ENCODE measurements around the gene THOC5. TPM values are rescaled to one million over a fixed set of nuclear protein-coding genes. Genes with fewer than 3 reads are reported as not detected.

THOC5 gene
- total RNA-seq, 1 experiment from 2014 or later: 74.4 TPM

DNA sequence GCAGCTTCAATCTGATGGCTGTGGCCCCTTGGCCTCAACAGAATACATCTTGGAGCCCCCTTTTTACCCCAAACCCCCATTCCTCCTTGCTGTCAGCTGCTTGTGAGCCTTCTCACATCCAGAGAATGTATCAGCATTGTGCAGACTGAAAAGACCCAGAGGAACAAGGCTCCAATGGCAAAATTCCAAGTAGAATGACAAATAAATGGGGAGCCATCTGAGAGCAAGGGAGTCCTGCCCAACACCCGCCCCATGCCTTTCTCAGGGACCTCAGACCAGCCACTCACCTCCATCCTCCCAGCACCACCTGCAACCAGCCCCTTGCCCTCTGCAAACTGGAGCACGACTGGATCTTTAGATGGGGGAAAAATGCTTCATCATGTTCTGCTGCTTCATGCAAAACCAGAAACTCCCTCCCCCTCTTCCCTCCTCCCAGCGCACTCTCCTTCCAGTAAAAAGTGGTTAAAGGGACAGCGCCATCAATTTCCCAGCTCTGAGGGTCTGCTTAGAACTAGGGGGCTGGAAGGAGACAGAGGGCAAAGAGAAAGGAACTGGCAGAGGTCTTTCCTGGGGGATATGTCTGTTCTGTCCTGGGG lies 75.7 kb downstream of the THOC5 start:
- CTCF ChIA-PET: no interaction called here
- no peak for DNase-seq (ENCODE audit: low read depth, low spot score)
- H3K27ac ChIP-seq (ENCODE audit: low read length): no peak overlapping the region
- H3K27me3 ChIP-seq (ENCODE audit: control insufficient read depth, insufficient read depth, low read length): no peaks in the 10 kb centered on the region
- no peaks in the 10 kb centered on the region for H3K9me3 ChIP-seq (ENCODE audit: control insufficient read depth, insufficient read depth, low read depth, low read length)
- BruUV-seq (replicated peaks): no TSS peak
- TF ChIP-seq SIN3A (IDR thresholded peaks at IDR 0.05; ENCODE audit: borderline replicate concordance, insufficient read depth, low read depth, low read length) (no peak), POLR2AphosphoS5 (IDR thresholded peaks at IDR 0.05; ENCODE audit: low read depth, low read length) (no peak), TCF7L2 (IDR thresholded peaks at IDR 0.05; ENCODE audit: low read depth, low read length) (no peak)
- TF ChIP-seq, protein P1, sequence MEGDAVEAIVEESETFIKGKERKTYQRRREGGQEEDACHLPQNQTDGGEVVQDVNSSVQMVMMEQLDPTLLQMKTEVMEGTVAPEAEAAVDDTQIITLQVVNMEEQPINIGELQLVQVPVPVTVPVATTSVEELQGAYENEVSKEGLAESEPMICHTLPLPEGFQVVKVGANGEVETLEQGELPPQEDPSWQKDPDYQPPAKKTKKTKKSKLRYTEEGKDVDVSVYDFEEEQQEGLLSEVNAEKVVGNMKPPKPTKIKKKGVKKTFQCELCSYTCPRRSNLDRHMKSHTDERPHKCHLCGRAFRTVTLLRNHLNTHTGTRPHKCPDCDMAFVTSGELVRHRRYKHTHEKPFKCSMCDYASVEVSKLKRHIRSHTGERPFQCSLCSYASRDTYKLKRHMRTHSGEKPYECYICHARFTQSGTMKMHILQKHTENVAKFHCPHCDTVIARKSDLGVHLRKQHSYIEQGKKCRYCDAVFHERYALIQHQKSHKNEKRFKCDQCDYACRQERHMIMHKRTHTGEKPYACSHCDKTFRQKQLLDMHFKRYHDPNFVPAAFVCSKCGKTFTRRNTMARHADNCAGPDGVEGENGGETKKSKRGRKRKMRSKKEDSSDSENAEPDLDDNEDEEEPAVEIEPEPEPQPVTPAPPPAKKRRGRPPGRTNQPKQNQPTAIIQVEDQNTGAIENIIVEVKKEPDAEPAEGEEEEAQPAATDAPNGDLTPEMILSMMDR (IDR thresholded peaks at IDR 0.05): no peak
- TF ChIP-seq, protein P2, sequence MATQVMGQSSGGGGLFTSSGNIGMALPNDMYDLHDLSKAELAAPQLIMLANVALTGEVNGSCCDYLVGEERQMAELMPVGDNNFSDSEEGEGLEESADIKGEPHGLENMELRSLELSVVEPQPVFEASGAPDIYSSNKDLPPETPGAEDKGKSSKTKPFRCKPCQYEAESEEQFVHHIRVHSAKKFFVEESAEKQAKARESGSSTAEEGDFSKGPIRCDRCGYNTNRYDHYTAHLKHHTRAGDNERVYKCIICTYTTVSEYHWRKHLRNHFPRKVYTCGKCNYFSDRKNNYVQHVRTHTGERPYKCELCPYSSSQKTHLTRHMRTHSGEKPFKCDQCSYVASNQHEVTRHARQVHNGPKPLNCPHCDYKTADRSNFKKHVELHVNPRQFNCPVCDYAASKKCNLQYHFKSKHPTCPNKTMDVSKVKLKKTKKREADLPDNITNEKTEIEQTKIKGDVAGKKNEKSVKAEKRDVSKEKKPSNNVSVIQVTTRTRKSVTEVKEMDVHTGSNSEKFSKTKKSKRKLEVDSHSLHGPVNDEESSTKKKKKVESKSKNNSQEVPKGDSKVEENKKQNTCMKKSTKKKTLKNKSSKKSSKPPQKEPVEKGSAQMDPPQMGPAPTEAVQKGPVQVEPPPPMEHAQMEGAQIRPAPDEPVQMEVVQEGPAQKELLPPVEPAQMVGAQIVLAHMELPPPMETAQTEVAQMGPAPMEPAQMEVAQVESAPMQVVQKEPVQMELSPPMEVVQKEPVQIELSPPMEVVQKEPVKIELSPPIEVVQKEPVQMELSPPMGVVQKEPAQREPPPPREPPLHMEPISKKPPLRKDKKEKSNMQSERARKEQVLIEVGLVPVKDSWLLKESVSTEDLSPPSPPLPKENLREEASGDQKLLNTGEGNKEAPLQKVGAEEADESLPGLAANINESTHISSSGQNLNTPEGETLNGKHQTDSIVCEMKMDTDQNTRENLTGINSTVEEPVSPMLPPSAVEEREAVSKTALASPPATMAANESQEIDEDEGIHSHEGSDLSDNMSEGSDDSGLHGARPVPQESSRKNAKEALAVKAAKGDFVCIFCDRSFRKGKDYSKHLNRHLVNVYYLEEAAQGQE (IDR thresholded peaks at IDR 0.05; ENCODE audit: insufficient read depth in 1 of 2, low read depth in 2 of 2, low read length in 1 of 2): no peak
- ATAC-seq: no peak
- intact Hi-C loops (cut with micrococcal nuclease; ENCODE audit: unreplicated experiment): no loop called here
- no peaks in the 10 kb centered on the region for H3K36me3 ChIP-seq (ENCODE audit: control insufficient read depth, insufficient read depth, low read length)
- in situ Hi-C loops (cut with HindIII; ENCODE audit: low pct_unique_long_range_greater_than_20kb, low sequenced_read_pairs): no loop called here
- 0 out of 2 replicates have a peak, but pooled peaks cover 2% of the 10 kb centered on the region for H3K4me1 ChIP-seq (ENCODE audit: control insufficient read depth, insufficient read depth, low read length)
- POLR2A ChIA-PET: no interaction called here
- H3K4me3 ChIP-seq (ENCODE audit: low read depth in 2 of 2, low read length in 2 of 2): no peak overlapping the region

DNA sequence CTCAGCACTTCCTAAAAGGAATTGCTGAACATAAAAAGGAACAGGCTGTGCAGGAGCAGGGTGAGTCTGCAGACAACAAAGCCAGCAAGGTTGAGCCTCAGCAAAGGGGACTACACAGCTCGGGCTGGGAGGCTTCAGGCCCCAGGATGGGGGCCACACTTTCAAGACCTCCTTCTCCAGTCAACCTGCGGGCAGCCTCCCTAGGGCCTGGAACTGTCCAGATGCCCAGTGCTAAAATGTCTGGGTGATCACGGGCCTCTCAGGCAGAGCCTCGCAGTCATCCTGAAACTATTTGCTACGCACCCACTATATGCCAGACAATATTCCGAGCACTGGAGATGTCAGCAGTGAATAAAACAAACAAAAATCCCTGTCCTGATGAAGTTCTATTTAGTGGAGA lies 77.4 kb downstream of the THOC5 start:
- Histone ChIP-seq H3K4me3 (ENCODE audit: low read depth in 2 of 2, low read length in 2 of 2) (no peak overlapping the region), H3K4me1 (ENCODE audit: control insufficient read depth, insufficient read depth, low read length) (0 out of 2 replicates have a peak, but pooled peaks cover 2% of the 10 kb centered on the region), H3K27me3 (ENCODE audit: control insufficient read depth, insufficient read depth, low read length) (no peaks in the 10 kb centered on the region), H3K9me3 (ENCODE audit: control insufficient read depth, insufficient read depth, low read depth, low read length) (no peaks in the 10 kb centered on the region), H3K27ac (ENCODE audit: low read length) (no peak overlapping the region), H3K36me3 (ENCODE audit: control insufficient read depth, insufficient read depth, low read length) (no peaks in the 10 kb centered on the region)
- ChIA-PET POLR2A (no interaction called here), CTCF (no interaction called here)
- in situ Hi-C loops (cut with HindIII; ENCODE audit: low pct_unique_long_range_greater_than_20kb, low sequenced_read_pairs): no loop called here
- TF ChIP-seq, protein P2 (IDR thresholded peaks at IDR 0.05; ENCODE audit: insufficient read depth in 1 of 2, low read depth in 2 of 2, low read length in 1 of 2): peak; percentile 69 to 74; a peak in 3 of 4 replicates
- TF ChIP-seq POLR2AphosphoS5 (IDR thresholded peaks at IDR 0.05; ENCODE audit: low read depth, low read length) (no peak), SIN3A (IDR thresholded peaks at IDR 0.05; ENCODE audit: borderline replicate concordance, insufficient read depth, low read depth, low read length) (no peak), TCF7L2 (IDR thresholded peaks at IDR 0.05; ENCODE audit: low read depth, low read length) (no peak)
- TF ChIP-seq, protein P1 (IDR thresholded peaks at IDR 0.05): no peak
- intact Hi-C loops (cut with micrococcal nuclease; ENCODE audit: unreplicated experiment): no loop called here
- no TSS peak for BruUV-seq (replicated peaks)
- ATAC-seq (no peak), DNase-seq (ENCODE audit: low read depth, low spot score) (no peak)

All from Panc1 (cell line).